Stimulated activated CD4-positive, alpha-beta T cell treated with anti-CD3 and anti-CD28 coated beads, TNF-alpha, amount 100 ng/mL, for 48 hours (primary cell): Measurements from ENCODE around the gene SPAG16.
"Not testable (repeated sequence)": the region's sequence is repeated elsewhere in the genome, so short reads cannot be mapped to it uniquely, and the experiment has no call there.

Experiments used
- DNase-seq, 3 donors: peaks; one replicate each; pipeline ENCODE4 v3.0.0-alpha.2; 2020; ENCODE audit warnings: low read depth in 3 of 3

The SPAG16 gene

DNA sequence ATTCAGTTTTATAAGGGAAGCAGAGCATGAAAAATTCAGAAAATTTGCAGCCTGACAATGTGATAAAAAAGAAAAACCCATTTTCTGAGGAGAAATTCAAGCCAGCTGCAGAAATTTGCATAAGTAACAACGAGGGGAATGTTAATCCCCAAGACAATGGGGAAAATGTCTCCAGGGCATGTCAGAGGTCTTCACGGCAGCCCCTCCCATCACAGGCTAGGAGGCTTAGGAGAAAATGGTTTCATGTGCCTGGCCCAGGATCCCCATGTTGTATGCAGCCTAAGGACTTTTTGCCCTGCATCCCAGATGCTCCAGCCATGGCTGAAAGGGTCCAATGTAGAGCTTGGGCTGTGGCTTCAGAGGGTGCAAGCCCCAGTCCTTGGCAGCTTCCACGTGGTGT lies 714.7 kb downstream of the SPAG16 start:
- DNase-seq = not testable (repeated sequence)

DNA sequence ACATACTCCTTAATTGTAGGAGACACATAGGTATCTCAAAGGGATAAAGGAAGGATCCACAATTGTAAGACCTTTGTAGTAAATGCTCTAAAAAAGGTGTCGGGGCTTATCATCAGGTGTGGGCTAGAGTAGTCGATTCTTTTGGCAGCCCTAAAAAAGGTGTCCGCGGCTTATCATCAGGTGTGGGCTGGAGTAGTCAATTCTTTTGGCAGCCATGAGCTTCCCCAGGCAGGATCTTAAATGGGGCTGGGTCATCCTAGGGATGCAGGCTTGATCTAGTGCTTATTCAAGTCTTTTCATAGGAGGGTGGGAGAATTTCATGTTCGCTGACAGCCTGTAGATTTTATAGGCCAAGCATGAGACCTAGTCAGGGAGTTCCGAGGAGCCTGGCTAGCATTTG lies 720.2 kb downstream of the SPAG16 start:
- no peak for DNase-seq

DNA sequence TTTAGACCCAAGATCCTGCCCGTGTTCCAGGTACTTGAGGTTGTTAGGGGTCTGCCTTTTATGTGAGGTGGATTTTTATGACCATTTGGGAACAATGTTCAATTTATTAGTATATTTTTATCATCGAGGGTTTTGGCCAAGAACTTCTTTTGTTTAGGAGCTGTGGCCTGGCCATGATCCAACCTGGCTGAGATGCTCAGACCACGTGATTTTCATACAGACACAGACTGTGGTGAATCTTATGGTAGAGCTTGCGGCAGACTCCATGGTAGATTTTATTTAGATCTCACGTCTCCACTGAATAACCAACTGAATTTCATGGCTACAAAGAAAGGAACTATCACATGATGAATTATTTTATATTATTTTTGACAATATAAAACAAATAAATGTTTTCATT lies 721.1 kb downstream of the SPAG16 start:
- no peak for DNase-seq

DNA sequence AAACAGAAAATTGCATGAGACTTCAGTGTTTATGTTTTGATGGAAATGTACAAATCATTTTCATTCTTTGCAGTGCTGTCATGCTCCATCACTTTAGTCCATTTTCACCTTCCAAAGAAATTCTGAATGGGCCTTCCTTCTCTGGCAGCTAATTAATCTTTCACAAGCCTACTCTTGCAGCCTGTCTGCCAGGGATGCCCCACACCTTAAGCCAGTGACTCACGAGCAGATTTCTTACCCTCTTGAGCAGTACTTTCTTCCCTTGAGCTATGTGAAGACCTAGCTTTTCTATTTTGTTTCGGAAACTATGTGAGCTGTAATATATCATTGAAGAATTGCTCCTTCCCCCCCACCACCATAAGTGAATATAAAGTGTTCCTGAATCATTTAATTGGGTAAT lies 722.3 kb downstream of the SPAG16 start:
- no peak for DNase-seq

DNA sequence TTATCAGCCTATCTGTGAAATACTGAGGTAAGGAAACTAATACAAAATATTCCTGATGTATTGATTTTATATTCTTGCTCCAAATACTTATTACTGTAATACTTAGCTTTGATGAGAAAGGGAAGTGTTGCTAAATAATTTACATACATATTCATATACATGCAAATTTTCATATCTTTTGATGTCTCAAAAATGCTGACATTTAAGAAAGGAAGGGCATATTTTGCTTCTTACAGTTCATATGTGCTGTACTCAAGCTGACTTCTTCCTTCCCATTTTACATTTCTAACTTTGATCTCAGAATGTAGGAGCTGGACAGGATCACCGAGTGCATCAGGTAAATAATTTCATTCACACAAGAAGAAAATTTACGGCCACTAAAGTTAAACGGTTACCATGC lies 727.4 kb downstream of the SPAG16 start:
- DNase-seq = no peak

DNA sequence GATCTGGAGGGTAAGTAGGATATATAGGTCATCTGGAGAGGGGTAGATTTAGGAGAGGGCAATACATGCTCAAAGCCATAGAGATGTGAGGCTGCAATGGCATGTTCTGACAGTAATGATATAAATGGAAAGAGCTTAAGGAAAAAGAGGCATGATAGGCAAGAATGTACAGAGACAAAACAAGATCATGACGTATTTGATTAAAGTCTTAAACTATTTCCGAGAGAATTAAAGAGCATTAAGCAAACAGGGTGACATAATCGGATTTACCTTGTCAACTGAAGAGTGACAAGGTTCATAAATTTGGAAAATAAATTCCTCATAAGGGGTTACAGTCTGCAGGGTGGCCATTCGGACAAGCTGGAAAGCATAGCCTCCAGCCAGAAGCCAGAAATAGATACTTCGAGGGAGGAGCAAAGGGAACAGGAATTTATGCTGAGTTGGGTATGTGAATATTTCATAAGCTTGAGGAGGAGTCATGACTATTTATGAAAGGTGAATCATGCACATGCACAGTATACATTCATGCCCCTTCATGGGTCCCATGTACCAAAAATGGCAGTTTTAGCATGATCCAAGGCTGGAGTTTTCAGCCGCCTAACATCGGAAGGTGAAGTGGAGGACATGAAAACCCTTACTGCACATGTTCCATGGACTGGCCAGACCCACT lies 730.4 kb downstream of the SPAG16 start:
- no peak for DNase-seq

DNA sequence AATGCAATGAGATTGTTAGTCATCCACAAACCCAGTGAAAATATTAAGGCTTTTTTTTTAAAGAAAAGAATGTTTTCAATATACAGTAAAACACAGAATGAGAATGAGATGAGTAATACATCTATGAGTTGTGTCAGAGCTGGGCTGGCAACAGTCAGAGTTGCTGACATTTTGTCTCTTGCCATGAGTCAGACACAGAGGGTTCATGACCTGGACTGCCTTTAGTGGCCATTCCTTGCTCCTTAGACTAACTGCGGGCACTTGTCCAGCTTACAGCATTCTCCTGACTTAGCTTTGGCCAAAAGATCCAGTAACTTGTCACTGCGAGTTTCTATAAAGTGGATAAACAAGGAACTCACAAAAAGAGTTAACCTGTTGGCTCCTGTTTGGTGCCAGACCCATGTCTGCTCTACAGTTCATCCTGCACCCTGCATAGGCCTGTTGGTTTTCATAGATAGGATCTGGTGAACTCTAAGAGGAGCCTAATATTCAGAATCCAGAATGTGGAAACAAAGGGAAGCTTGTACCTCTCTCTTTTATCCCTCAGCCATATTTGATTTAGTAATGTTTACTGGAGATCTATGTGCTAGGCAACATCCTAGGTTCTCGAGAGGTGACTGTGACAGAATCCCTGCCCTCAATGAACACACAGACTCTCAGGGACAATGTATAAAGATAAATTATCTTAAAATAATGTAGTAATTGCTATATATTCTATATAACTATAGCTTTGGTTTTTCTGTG lies 735.1 kb downstream of the SPAG16 start:
- no peak for DNase-seq

DNA sequence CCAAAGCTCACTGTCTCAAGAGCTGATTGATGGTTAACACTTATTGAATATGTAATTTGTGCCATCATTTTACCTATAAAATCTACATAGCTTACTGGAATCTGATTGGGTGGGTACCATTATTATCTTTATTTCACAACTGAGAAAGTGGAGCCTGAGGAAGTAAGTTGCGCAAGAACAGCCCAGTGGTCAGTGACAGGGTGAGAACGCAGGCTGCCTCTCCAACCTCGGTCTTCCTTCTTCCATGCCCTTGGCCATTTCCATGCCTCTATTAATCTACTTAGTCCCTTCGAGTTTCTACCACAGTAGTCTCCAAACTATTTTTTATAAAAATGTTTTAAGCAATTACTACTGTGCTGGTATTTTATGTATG lies 735.7 kb downstream of the SPAG16 start:
- no peak for DNase-seq

DNA sequence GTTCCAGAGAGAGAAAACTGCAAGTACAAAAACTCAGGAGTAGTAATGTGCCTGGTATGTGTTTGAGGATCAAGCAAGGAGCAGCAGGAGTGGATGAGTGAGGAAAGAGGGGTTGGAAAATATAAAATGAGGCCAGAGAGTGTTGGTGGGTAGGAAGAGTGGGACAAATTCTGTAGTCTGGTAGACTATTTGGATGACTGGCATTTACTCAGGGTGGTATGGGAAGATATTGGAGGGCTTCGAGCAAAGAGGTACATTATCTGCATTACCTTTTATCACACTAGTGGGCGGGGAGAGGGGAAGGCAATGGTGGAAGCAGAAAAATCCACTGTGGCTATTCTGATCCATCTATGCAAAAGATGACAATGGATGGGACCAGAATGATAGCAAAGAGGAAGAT lies 744.9 kb downstream of the SPAG16 start:
- DNase-seq = no peak

DNA sequence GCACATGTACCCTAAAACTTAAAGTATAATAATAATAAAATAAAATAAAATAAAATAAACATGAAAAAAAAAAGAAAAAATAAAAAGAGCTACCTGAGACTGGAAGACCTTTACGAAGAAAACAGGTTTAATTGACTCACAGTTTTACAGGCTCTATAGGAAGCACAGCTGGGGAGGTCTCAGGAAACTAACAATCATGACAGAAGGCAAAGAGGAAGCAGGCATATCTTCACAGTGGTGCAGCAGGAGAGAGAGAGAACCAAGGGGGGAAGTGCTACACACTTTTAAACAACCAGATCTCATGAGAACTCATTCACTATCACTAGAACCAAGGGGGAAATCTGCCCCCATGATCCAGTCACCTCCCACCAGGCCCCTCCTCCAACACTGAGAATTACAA lies 747.3 kb downstream of the SPAG16 start:
- no peak for DNase-seq

DNA sequence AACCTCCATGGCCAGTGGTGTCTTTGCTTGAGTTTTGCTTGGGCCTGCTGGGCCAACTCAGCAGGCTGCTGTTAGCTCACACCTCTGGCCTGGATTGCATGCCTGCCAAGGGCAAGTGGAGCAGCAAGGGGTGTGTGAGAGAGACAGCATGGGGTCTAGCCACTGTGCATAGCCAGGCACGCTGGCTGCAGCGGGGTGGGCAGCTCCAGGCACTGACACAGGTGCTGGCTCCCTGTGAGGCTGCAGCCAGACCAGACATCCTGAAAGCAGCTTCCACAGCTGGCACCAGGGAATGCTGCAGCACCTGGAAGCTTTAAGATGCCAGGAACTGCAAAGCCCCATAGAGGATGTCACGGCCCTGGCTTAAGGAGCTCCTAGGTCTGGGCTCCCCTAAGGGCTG lies 750.2 kb downstream of the SPAG16 start:
- no peak for DNase-seq

DNA sequence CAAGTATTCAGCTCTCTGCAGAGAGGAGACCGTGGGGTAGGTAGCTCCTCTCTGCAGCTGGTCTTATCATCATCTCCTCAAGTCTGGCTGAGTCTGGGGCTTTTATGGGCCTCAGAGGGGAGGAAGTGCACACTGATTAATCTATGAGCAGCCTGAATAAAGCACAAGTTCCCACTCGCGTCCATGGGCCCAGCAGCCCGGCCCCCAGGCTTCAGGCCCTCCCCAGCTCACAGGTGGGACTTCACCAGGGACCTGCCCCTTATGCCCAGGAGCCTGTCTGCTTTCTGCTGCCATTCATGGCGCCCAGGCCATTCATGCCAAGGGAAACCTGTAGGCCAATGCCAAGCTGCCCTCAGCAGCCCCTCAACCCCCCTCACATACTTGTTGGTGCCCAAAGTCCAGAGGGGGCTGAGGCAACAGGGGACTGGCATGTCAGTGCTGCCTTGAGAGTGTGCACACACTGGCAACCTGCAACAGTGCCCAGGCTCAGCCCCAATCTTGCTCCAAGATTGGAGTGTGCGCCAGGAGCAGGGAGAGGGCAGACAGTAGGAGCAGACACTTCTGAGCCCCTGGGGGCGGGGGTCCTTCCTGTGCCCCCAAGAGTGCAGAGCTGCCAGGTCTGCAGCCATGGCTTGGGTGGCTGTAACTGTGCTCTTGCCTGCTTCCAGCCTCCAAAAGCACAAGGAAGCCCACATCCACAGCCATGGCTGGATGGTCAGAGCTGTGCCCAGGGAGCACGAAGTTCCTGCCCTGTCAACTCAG lies 751.0 kb downstream of the SPAG16 start:
- DNase-seq = no peak

DNA sequence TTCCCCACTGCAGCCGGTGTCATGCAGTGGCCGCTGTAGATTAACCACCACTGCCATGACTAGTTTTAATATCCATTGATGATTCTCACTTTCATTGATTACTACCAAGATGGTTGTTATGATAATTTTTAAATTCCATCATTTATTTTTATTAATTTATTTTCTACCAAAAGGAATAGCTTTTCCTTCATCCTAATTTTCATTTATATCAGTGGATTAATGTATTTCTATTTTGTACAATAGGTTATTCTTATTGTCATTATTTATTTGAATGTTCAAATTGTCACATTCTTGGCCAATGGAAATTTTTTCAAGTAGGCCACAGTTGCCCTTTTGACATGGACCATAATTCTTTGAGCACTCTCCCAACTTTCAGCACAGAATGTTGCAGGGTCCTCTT lies 751.7 kb downstream of the SPAG16 start:
- no peak for DNase-seq

DNA sequence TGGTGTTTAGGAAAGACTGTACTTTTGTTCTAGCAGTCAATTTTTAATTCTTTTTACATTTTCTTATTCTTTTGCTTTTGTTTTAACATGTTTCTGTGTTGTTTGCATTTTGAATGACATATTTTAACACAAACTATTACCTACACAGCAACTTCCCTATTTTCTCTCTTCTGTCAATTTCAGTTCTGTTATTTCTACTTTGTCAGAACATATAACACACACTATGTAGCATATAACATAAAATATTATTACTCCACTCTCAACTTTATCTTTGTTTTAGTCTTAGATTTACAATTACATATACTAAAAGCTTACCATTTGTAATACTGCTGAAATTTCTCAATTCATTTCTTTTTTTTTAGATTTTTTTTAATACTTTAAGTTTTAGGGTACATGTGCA lies 753.9 kb downstream of the SPAG16 start:
- DNase-seq = no peak

DNA sequence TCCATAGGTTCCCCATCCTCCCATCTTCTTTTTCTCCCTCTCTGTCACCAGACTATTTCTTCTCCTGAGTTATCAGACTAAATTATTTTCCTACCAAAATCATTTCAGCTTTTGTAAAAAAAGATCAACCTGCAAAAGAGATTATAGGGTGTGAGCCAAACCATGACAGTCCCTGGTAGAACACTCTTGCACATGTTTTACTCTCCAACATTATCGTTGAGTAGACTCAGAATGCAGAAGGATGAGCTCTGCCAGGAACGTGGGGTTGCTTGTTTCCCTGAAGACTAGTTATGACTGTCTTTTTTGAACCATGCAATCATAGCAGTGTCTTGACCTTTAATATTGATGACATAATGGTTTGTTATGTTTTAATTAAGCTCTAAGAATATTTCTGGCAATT lies 766.5 kb downstream of the SPAG16 start:
- DNase-seq = no peak

DNA sequence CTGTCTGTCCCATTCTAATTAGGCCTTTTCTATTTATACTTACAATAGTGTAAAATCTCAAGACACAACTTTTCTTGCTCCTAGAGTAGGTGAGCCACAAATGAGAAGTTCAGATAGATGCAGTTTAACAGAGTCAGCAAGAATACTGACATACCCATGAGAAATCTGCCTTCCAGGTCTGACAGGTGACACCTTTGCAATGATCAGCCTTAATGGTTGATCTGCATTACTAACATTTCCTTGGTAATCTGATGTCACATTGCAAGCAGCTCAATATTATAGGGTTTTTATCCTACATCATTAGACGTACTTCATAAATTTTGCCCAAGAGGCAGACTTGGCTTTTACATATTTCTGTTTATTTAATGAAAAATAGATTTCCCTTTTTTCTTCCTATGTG lies 767.3 kb downstream of the SPAG16 start:
- DNase-seq = no peak

DNA sequence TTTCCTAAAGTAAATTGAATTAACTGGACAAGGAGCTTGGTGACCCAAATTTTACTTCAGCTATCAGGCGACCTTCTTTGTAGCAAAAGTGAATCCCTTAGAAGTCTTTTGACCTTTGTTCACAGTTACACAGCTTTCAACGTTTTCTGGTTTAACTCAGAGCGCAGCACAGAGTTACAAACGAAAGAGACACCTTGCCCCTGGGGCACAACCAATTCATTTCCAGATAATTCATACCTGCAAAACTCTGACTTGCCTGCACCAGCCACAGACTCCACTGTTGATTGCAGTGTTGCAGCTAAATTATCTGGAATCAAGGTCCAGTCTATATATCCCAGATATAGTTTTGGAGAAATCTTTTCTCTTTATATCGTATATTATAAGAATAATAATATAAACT lies 768.0 kb downstream of the SPAG16 start:
- no peak for DNase-seq

DNA sequence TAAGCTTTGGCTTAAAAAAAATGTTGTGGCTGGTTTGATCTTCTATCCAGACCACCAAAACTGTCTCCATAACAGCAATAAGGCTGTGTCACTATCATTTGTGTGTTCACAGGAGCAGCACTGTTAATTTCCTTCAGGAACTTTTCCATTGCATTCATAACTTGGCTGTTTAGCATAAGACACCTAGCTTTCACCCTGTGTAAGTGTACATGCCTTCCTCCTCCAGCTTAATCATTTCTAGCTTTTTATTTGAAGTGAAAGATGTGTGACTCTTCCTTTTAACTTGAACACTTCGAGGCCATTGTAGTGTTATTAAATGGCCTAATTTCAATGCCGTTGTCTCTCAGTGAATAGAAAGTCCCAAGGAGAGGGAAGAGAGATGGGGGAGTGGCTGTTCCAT lies 773.7 kb downstream of the SPAG16 start:
- DNase-seq = no peak

DNA sequence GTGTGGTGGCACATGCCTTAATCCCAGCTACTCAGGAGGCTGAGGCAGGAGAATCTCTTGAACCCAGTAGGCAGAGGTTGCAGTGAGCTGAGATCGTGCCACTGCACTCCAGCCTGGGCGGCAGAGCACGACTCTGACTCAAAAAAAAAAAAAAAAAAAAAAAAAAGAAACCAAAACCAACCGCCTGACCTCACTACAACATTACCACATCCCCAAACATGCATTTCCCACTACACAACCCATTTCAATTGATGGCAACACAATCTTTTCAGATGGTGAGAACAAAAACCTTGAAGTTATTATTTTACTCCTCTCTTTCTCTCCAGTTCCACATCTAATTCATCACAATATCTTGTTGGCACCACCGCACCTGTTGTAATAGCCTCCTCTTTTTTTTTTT lies 778.0 kb downstream of the SPAG16 start:
- not testable (repeated sequence) for DNase-seq

DNA sequence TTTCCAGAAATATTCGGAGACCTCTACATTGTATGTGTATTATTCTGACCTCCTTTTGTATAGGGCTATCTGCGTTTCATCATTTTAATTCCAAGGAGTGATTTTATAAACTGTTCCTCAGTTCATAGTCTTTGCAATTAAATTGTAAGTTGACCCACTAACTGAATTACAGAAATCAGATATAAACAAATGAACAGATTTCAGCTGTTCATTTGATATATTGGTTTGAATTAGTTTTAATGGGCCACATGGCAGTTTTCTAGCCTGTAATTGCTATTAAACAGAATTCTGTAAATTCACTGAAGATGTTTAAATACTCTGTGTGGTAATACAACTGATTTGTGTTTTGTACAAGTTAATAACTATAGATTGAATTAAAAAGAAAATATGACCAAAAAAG lies 780.2 kb downstream of the SPAG16 start:
- DNase-seq = no peak

DNA sequence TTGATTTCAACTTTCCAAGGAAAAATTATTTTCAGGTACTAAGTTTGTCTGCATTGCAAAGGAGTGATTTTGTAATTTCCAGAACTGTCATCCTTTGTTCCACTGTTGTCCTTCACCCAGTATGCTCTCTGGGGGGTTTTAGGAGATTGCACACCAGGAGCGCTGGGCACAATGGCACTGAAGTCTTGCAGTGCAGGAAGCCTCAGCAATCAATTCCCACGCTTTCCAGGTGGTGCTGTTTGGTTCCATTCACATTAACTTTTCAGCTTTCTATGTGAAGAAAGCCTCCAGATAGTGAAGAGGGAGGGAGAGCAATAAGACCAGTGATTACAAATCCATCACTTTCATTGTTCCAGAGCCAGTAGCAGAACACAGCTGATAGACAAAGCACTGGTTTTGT lies 782.6 kb downstream of the SPAG16 start:
- DNase-seq = no peak

DNA sequence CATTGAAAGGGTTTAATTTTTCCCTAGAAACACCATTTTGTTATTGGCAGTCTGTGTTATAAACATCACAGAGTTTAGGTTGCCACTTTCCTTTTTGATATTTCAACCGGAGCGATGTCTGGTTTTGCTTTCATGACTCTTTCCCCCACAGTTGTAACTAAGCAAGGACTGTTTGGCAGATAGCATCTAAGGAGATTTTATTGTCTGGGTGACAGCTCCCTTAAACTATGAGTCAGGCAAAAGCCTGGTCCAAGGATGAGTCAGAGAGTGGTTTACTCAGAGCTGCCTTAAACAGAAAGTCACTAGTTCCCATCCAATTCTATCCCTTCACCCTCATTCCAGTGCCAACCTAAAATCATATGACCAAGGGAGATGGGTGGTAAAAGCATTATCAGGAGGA lies 785.0 kb downstream of the SPAG16 start:
- DNase-seq = no peak

DNA sequence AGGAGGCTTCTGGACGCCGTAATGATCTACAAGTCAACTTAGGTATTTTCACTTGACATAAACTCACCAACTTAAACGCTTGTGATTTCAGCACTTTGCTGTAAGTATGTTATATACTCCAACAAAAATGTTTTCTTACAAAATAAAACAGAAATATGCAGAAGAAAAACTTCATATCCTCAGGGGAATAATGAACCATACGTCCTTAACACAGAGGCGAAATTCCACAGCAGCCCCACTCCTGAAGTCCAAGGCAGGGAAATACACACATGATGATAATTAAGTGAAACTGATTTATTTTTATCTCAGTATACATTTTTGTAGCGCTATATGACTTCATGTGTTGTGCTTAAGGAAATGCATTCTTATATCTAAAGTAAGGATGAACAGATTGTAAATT lies 791.2 kb downstream of the SPAG16 start:
- no peak for DNase-seq
